PC-3 (cell line): ENCODE measurements around the gene MTHFD1L. TPM values are rescaled to one million over a fixed set of nuclear protein-coding genes. Genes with fewer than 3 reads are reported as not detected.
A peak's percentile ranks its signal among the peaks of the same experiment; 100 is the strongest.

Source experiments
- ATAC-seq: fragments of 200-7000 bp; cut with Tn5 transposase; 2 replicates; pipeline ENCODE4 v1.9.1; 2020; ENCODE audit warnings: mild to moderate bottlenecking, moderate library complexity
- BruUV-seq: library from RNA; stranded (reverse); fragments of 400-500 nt; replicated peaks from 2 replicates; lab custom pipeline; 2021; lab: Mats Ljungman, UMichigan
- CTCF ChIA-PET: fragments of 300-600 bp; sonication (Branson Sonifier 250); formaldehyde crosslinking; loops from one replicate; lab custom pipeline; 2022; ENCODE audit warnings: antibody characterized with exemption; lab: Charles Lee
- POLR2A ChIA-PET: fragments of 300-600 bp; sonication (Branson Sonifier 250); formaldehyde crosslinking; loops from one replicate; lab custom pipeline; 2022; ENCODE audit warnings: antibody characterized with exemption; ENCODE audit not compliant: unreplicated experiment; lab: Charles Lee
- DNase-seq: peaks from one replicate; pipeline ENCODE4 v3.0.0-alpha.2; 2015
- H2AFZ ChIP-seq: fragments of 300-600 bp; sonication (generic); 2 replicates; pipeline ENCODE4 v1.6.0; 2016; ENCODE audit warnings: antibody characterized with exemption, low read length
- H3F3A ChIP-seq: fragments of 300-600 bp; sonication (generic); one replicate; pipeline ENCODE4 v1.6.0; 2017; ENCODE audit warnings: antibody characterized with exemption, low read length, control low read depth, mild to moderate bottlenecking; ENCODE audit not compliant: unreplicated experiment
- H3K27ac ChIP-seq: fragments of 300-600 bp; sonication (generic); 2 replicates; pipeline ENCODE4 v1.5.1; 2016; ENCODE audit warnings: mild to moderate bottlenecking, low read length
- H3K27me3 ChIP-seq: fragments of 300-600 bp; sonication (generic); 2 replicates; pipeline ENCODE4 v1.6.1; 2016; ENCODE audit warnings: low read length, mixed read lengths
- H3K36me3 ChIP-seq: fragments of 300-600 bp; sonication (generic); 2 replicates; pipeline ENCODE4 v1.6.1; 2016; ENCODE audit warnings: low read depth, mixed run types, low read length, mixed read lengths
- H3K4me1 ChIP-seq: fragments of 300-600 bp; sonication (generic); 2 replicates; pipeline ENCODE4 v1.5.1; 2016; ENCODE audit warnings: low read length; ENCODE audit not compliant: insufficient read depth
- H3K4me2 ChIP-seq: fragments of 300-600 bp; sonication (generic); 2 replicates; pipeline ENCODE4 v1.6.0; 2016; ENCODE audit warnings: low read length
- H3K4me3 ChIP-seq: fragments of 300-600 bp; sonication (generic); 2 replicates; pipeline ENCODE4 v1.5.1; 2016; ENCODE audit warnings: mild to moderate bottlenecking, low read length, mixed read lengths
- H3K79me2 ChIP-seq: fragments of 300-600 bp; sonication (generic); 2 replicates; pipeline ENCODE4 v1.6.1; 2017; ENCODE audit warnings: low read length, mixed read lengths
- H3K9ac ChIP-seq: fragments of 300-600 bp; sonication (generic); 2 replicates; pipeline ENCODE4 v1.6.0; 2016; ENCODE audit warnings: mild to moderate bottlenecking, low read length
- H3K9me2 ChIP-seq: fragments of 300-600 bp; sonication (generic); replicated peaks from 2 replicates; pipeline ENCODE4 v1.6.1; 2016; ENCODE audit warnings: mixed run types, low read length, mixed read lengths
- H3K9me3 ChIP-seq: fragments of 300-600 bp; sonication (generic); 2 replicates; pipeline ENCODE4 v1.6.1; 2016; ENCODE audit warnings: low read length, mixed read lengths
- H4K20me1 ChIP-seq: fragments of 300-600 bp; sonication (generic); 2 replicates; pipeline ENCODE4 v1.6.1; 2016; ENCODE audit warnings: low read length, mixed read lengths
- EZH2 ChIP-seq: fragments of 300-600 bp; sonication (generic); IDR thresholded peaks from one replicate; pipeline ENCODE4 v1.6.1; 2017; ENCODE audit warnings: antibody characterized with exemption, mild to moderate bottlenecking, low read length; ENCODE audit not compliant: unreplicated experiment
- EZH2phosphoT487 ChIP-seq: fragments of 300-600 bp; sonication (generic); IDR thresholded peaks from 2 replicates; pipeline ENCODE4 v1.6.1; 2018; ENCODE audit warnings: mild to moderate bottlenecking, antibody characterized with exemption, low read length, borderline replicate concordance
- intact Hi-C: fragments of 100-400 bp; cut with micrococcal nuclease; formaldehyde crosslinking; loops from 2 replicates; pipeline ENCODE4 v1.9.0; 2023
- total RNA-seq: library from RNA; depleted of rRNA; stranded (reverse); fragments of >200 nt; gene quantifications from 2 replicates; pipeline ENCODE4 v1.2.3, GENCODE V29; 2014
- TF ChIP-seq, protein P1 (sequence below): fragments of 300-600 bp; sonication (generic); conservative IDR thresholded peaks from 2 replicates; pipeline ENCODE4 v1.5.1; 2017; ENCODE audit warnings: antibody characterized with exemption, low read depth, mild to moderate bottlenecking, low read length

Gene MTHFD1L
- total RNA-seq, 1 experiment from 2014 or later = 11.9 TPM

- no peaks in the 10 kb centered on the region for H3K36me3 ChIP-seq
- no peaks in the 10 kb centered on the region for H3F3A ChIP-seq
- no TSS peak for BruUV-seq
- TF ChIP-seq, protein P1, sequence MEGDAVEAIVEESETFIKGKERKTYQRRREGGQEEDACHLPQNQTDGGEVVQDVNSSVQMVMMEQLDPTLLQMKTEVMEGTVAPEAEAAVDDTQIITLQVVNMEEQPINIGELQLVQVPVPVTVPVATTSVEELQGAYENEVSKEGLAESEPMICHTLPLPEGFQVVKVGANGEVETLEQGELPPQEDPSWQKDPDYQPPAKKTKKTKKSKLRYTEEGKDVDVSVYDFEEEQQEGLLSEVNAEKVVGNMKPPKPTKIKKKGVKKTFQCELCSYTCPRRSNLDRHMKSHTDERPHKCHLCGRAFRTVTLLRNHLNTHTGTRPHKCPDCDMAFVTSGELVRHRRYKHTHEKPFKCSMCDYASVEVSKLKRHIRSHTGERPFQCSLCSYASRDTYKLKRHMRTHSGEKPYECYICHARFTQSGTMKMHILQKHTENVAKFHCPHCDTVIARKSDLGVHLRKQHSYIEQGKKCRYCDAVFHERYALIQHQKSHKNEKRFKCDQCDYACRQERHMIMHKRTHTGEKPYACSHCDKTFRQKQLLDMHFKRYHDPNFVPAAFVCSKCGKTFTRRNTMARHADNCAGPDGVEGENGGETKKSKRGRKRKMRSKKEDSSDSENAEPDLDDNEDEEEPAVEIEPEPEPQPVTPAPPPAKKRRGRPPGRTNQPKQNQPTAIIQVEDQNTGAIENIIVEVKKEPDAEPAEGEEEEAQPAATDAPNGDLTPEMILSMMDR = no peak
- peak; percentile 62; the same call in 1 of the 2 replicates for TF ChIP-seq EZH2phosphoT487
- TF ChIP-seq EZH2 = no peak
- H3K79me2 ChIP-seq = peaks cover 47% of the 10 kb centered on the region
- ChIA-PET POLR2A (interaction anchor here (0.6 to 1.9 kb wide), 3 partner anchors 16 to 803 kb away, joined by 3 to 15 read pairs (median 3); no protein-coding TSS in a partner anchor), CTCF (interaction anchor here (1.3 kb wide), 1 partner anchor 26 kb away, joined by 5 read pairs; no protein-coding TSS in a partner anchor)
- H4K20me1 ChIP-seq = no peaks in the 10 kb centered on the region
- no peaks in the 10 kb centered on the region for H3K9me3 ChIP-seq
- ATAC-seq (peak; percentile 82), DNase-seq (peak; percentile 80)
- H3K4me2 ChIP-seq = peak overlapping the region; percentile 98
- H3K27ac ChIP-seq = peak overlapping the region; percentile 67
- intact Hi-C loops = loop anchor here (2.0 kb wide), 1 partner anchor 48 kb away; no protein-coding TSS in a partner anchor
- peak overlapping the region; percentile 87 for H2AFZ ChIP-seq
- H3K9me2 ChIP-seq = no peaks in the 10 kb centered on the region
- H3K4me3 ChIP-seq = peak overlapping the region; percentile 87
- H3K9ac ChIP-seq = peak overlapping the region; percentile 85
- H3K27me3 ChIP-seq = no peaks in the 10 kb centered on the region
- H3K4me1 ChIP-seq = peaks cover 6% of the 10 kb centered on the region
Measured at GRCh38 chr6:150866147-150866990, 867 bp downstream of the MTHFD1L start.

DNA sequence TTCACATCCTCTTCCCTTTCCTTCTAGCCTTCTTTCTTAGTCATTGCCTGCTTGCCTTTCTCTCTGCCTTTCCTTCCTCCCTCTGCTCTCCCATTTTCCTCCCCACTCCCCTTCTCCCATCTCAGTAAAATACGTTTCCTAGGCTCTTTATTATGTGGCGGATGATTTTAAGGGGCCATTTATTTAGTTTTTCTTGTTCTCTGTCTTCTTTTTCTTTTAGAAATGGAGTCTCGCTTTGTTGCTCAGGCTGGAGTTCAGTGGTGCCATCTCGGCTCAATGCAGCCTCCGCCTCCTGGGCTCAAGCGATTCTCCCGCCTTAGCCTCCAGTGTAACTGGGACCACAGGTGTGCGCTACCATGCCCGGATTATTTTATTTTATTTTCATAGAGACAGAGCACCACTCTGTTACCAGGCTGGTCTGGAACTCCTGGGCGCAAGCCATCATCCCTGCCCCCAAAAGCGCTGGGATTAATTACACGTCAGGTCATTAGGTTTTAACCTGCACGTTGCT is 1.5 kb downstream of the MTHFD1L start:
- ATAC-seq = peak; percentile 7; the same call in 1 of the 2 replicates
- POLR2A ChIA-PET = interaction anchor here (0.6 to 1.9 kb wide), 2 partner anchors 15 to 558 kb away, joined by 3 to 15 read pairs; no protein-coding TSS in a partner anchor
- peak overlapping the region; percentile 98 for H3K4me2 ChIP-seq
- H4K20me1 ChIP-seq = no peaks in the 10 kb centered on the region
- H3K27ac ChIP-seq = peak overlapping the region; percentile 67
- no peaks in the 10 kb centered on the region for H3F3A ChIP-seq
- intact Hi-C loops = loop anchor here (2.0 kb wide), 1 partner anchor 48 kb away; no protein-coding TSS in a partner anchor
- no peaks in the 10 kb centered on the region for H3K9me3 ChIP-seq
- H3K9ac ChIP-seq = peak overlapping the region; percentile 85
- no peak for DNase-seq
- H2AFZ ChIP-seq = peak overlapping the region; percentile 55; the same call in 1 of the 2 replicates
- TSS peak; percentile 59 for BruUV-seq
- H3K36me3 ChIP-seq = no peaks in the 10 kb centered on the region
- H3K27me3 ChIP-seq = no peaks in the 10 kb centered on the region
- H3K4me3 ChIP-seq = peak overlapping the region; percentile 87
- CTCF ChIA-PET = no interaction called here
- no peak for TF ChIP-seq EZH2phosphoT487
- no peak for TF ChIP-seq EZH2
- TF ChIP-seq, protein P1 = no peak
- H3K4me1 ChIP-seq = peaks cover 6% of the 10 kb centered on the region
- H3K9me2 ChIP-seq = no peaks in the 10 kb centered on the region
- peaks cover 50% of the 10 kb centered on the region for H3K79me2 ChIP-seq
